Fibroblast of lung (primary cell): ENCODE measurements around the gene TGM2. TPM values are rescaled to one million over a fixed set of nuclear protein-coding genes. Genes with fewer than 3 reads are reported as not detected.

Experiments used
- DNase-seq, 2 donors: peaks; one replicate each; pipeline versions ENCODE4 v3.0.0 to v3.0.0-alpha.2; 2010; ENCODE audit warnings: low read depth in 2 of 2
- H2AFZ ChIP-seq: 2 replicates; pipeline ENCODE4 v1.5.1; 2012; ENCODE audit warnings: low read length, control low read depth, inconsistent platforms
- H3K27ac ChIP-seq: 2 replicates; pipeline ENCODE4 v1.5.1; 2011; ENCODE audit warnings: low read length, control low read depth; ENCODE audit not compliant: insufficient read depth
- H3K27me3 ChIP-seq: 2 replicates; pipeline ENCODE4 v1.5.1; 2011; ENCODE audit warnings: mild to moderate bottlenecking, low read length; ENCODE audit not compliant: control insufficient read depth, insufficient read depth
- H3K36me3 ChIP-seq: 2 replicates; pipeline ENCODE4 v1.5.1; 2011; ENCODE audit warnings: low read length; ENCODE audit not compliant: control insufficient read depth, insufficient read depth
- H3K4me1 ChIP-seq: 2 replicates; pipeline ENCODE4 v1.5.1; 2011; ENCODE audit warnings: low read length; ENCODE audit not compliant: control insufficient read depth, insufficient read depth; ENCODE audit errors: extremely low read depth
- H3K4me2 ChIP-seq: 2 replicates; pipeline ENCODE4 v1.5.1; 2011; ENCODE audit warnings: low read length, control low read depth; ENCODE audit not compliant: insufficient read depth; ENCODE audit errors: extremely low read depth
- H3K4me3 ChIP-seq, 4 experiments: fragments of 200-600 bp in 1 of 4; sonication (generic) in 1 of 4; replicated peaks in 1 of 4; 2 replicates each; pipeline ENCODE4 v1.5.1; 2011 to 2016; ENCODE audit warnings: low read length in 4 of 4, low read depth in 3 of 4, mild to moderate bottlenecking in 3 of 4, control low read depth in 2 of 4, inconsistent platforms in 1 of 4, mixed read lengths in 1 of 4; ENCODE audit not compliant: insufficient read depth in 1 of 4; ENCODE audit errors: control extremely low read depth in 1 of 4
- H3K79me2 ChIP-seq: 2 replicates; pipeline ENCODE4 v1.5.1; 2012; ENCODE audit warnings: mild to moderate bottlenecking, low read length, inconsistent platforms; ENCODE audit not compliant: control insufficient read depth, insufficient read depth
- H3K9ac ChIP-seq: 2 replicates; pipeline ENCODE4 v1.5.1; 2011; ENCODE audit warnings: mild to moderate bottlenecking, low read length, control low read depth; ENCODE audit not compliant: insufficient read depth
- H3K9me3 ChIP-seq: 2 replicates; pipeline ENCODE4 v1.5.1; 2012; ENCODE audit warnings: low read depth, low read length; ENCODE audit not compliant: control insufficient read depth, insufficient read depth
- H4K20me1 ChIP-seq: 2 replicates; pipeline ENCODE4 v1.5.1; 2011; ENCODE audit warnings: low read length; ENCODE audit not compliant: control insufficient read depth, insufficient read depth; ENCODE audit errors: extremely low read depth
- CTCF ChIP-seq, 2 donors: IDR thresholded peaks in 1 of 2; conservative IDR thresholded peaks in 1 of 2; 1 replicate in 1 of 2; 2 replicates in 1 of 2; pipeline ENCODE4 v1.5.1; 2011 to 2012; ENCODE audit warnings: low read length in 2 of 2, control low read depth in 1 of 2, inconsistent platforms in 1 of 2, low read depth in 1 of 2, mild to moderate bottlenecking in 1 of 2
- EZH2 ChIP-seq: IDR thresholded peaks from 2 replicates; pipeline ENCODE4 v1.5.1; 2012; ENCODE audit warnings: low read length, control low read depth, mild to moderate bottlenecking; ENCODE audit errors: missing control alignments
- polyA plus RNA-seq, 2 donors: library from polyadenylated mRNA; depleted of rRNA in 1 of 2; stranded (reverse) in 1 of 2; unstranded in 1 of 2; fragments of >200 nt; gene quantifications; 2 replicates each; pipeline ENCODE4 v1.2.1, GENCODE V29; 2011 to 2012; ENCODE audit warnings: missing spikeins in 1 of 2
- total RNA-seq: library from RNA; depleted of rRNA; stranded (reverse); fragments of >200 nt; gene quantifications from 2 replicates; pipeline ENCODE4 v1.2.1, GENCODE V29; 2014

TGM2 gene
- total and polyA plus RNA-seq, 2 donors (not counting 1 experiment from before 2014, with no cell fraction given), result 103 to 238 TPM

GRCh38 chr20:38117205-38117604, 47.9 kb downstream of the TGM2 start:
- H3K4me2 ChIP-seq, result no peak overlapping the region
- H2AFZ ChIP-seq, result no peak overlapping the region
- no peak overlapping the region for H3K4me3 ChIP-seq
- no peaks in the 10 kb centered on the region for H3K27me3 ChIP-seq
- H4K20me1 ChIP-seq, result no peaks in the 10 kb centered on the region
- H3K9ac ChIP-seq, result no peak overlapping the region
- no peaks in the 10 kb centered on the region for H3K79me2 ChIP-seq
- peaks cover 4% of the 10 kb centered on the region for H3K4me1 ChIP-seq
- no peaks in the 10 kb centered on the region for H3K9me3 ChIP-seq
- no peaks in the 10 kb centered on the region for H3K36me3 ChIP-seq
- DNase-seq, result no peak
- H3K27ac ChIP-seq, result no peak overlapping the region
- TF ChIP-seq EZH2, result no peak
- TF ChIP-seq CTCF (conservative IDR thresholded peaks at IDR 0.05 in 1 of 2, IDR thresholded peaks at IDR 0.05 in 1 of 2; ENCODE audit: low read depth in 1 of 2, low read length in 2 of 2), result no peak

- Histone ChIP-seq H3K4me3 (no peak overlapping the region), H3K79me2 (no peaks in the 10 kb centered on the region), H3K4me2 (no peak overlapping the region), H3K9ac (no peak overlapping the region), H3K9me3 (no peaks in the 10 kb centered on the region), H3K27ac (no peak overlapping the region), H4K20me1 (no peaks in the 10 kb centered on the region), H3K4me1 (peaks cover 2% of the 10 kb centered on the region), H3K36me3 (no peaks in the 10 kb centered on the region), H2AFZ (no peak overlapping the region), H3K27me3 (no peaks in the 10 kb centered on the region)
- TF ChIP-seq EZH2 (no peak), CTCF (conservative IDR thresholded peaks at IDR 0.05 in 1 of 2, IDR thresholded peaks at IDR 0.05 in 1 of 2; ENCODE audit: low read depth in 1 of 2, low read length in 2 of 2) (no peak)
- no peak for DNase-seq
Observed at GRCh38 chr20:38116409-38117165, 48.5 kb downstream of the TGM2 start.

GRCh38 chr20:38115896-38116295, 49.2 kb downstream of the TGM2 start:
- no peaks in the 10 kb centered on the region for H3K27me3 ChIP-seq
- H3K9ac ChIP-seq, result no peak overlapping the region
- H3K4me3 ChIP-seq, result no peak overlapping the region
- no peaks in the 10 kb centered on the region for H4K20me1 ChIP-seq
- no peaks in the 10 kb centered on the region for H3K79me2 ChIP-seq
- H3K9me3 ChIP-seq, result no peaks in the 10 kb centered on the region
- H2AFZ ChIP-seq, result no peak overlapping the region
- no peak for TF ChIP-seq CTCF (conservative IDR thresholded peaks at IDR 0.05 in 1 of 2, IDR thresholded peaks at IDR 0.05 in 1 of 2; ENCODE audit: low read depth in 1 of 2, low read length in 2 of 2)
- no peak for TF ChIP-seq EZH2
- no peaks in the 10 kb centered on the region for H3K36me3 ChIP-seq
- DNase-seq, result no peak
- no peak overlapping the region for H3K27ac ChIP-seq
- H3K4me1 ChIP-seq, result peaks cover 2% of the 10 kb centered on the region
- H3K4me2 ChIP-seq, result no peak overlapping the region
